ENCODE measurements around the gene PFDN1. TPM values are rescaled to one million over a fixed set of nuclear protein-coding genes. Genes with fewer than 3 reads are reported as not detected.

The PFDN1 gene
- total RNA-seq, 1 experiment from 2014 or later, result 94.1 TPM

GRCh38 chr5:140267559-140268018, 35.3 kb downstream of the PFDN1 start:
- Histone ChIP-seq H3K9me3 (ENCODE audit: low read depth, low read length, poor library complexity, severe bottlenecking) (no peaks in the 10 kb centered on the region), H3K27ac (ENCODE audit: low read depth, low read length, poor library complexity, severe bottlenecking) (no peak overlapping the region), H3K4me1 (ENCODE audit: insufficient read depth, low read length, poor library complexity, severe bottlenecking) (peaks cover 8% of the 10 kb centered on the region), H3K4me3 (ENCODE audit: low read depth, low read length, poor library complexity, severe bottlenecking) (no peak overlapping the region), H3K27me3 (replicated peaks; ENCODE audit: insufficient read depth, low read depth, low read length, poor library complexity) (no peaks in the 10 kb centered on the region), H3K36me3 (ENCODE audit: insufficient read depth, low read length, poor library complexity, severe bottlenecking) (no peaks in the 10 kb centered on the region)
- intact Hi-C loops (cut with micrococcal nuclease; ENCODE audit: unreplicated experiment), result no loop called here
- no peak for DNase-seq (ENCODE audit: low spot score)
- BruUV-seq (replicated peaks), result no TSS peak
- ChIA-PET CTCF (no interaction called here), POLR2A (ENCODE audit: low non-redundant PET) (no interaction called here)
- TF ChIP-seq EZH2 (IDR thresholded peaks at IDR 0.05; ENCODE audit: borderline replicate concordance, low read depth, low read length, poor library complexity, severe bottlenecking) (no peak), CTCF (conservative IDR thresholded peaks at IDR 0.05; ENCODE audit: low read depth, low read length) (no peak)

DNA sequence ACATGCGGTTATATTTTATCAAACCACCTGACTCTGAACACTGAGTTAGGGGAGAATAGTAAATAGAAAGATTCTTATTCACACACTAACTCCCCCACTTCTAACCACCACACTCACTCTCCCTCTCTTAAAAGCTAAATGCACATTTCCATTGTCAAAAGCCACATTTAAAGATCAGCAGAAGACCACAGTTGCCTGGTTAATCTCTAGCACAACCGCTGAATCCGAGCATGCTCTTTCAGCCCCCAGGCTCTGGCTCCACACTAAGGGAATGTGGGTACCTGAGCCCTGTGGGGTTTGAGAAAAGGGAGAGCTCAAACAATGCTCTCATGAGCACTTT, 35.7 kb downstream of the PFDN1 start:
- Histone ChIP-seq H3K9me3 (ENCODE audit: low read depth, low read length, poor library complexity, severe bottlenecking) (no peaks in the 10 kb centered on the region), H3K36me3 (ENCODE audit: insufficient read depth, low read length, poor library complexity, severe bottlenecking) (no peaks in the 10 kb centered on the region), H3K4me1 (ENCODE audit: insufficient read depth, low read length, poor library complexity, severe bottlenecking) (peaks cover 8% of the 10 kb centered on the region), H3K27ac (ENCODE audit: low read depth, low read length, poor library complexity, severe bottlenecking) (no peak overlapping the region), H3K4me3 (ENCODE audit: low read depth, low read length, poor library complexity, severe bottlenecking) (no peak overlapping the region), H3K27me3 (replicated peaks; ENCODE audit: insufficient read depth, low read depth, low read length, poor library complexity) (no peaks in the 10 kb centered on the region)
- TF ChIP-seq CTCF (conservative IDR thresholded peaks at IDR 0.05; ENCODE audit: low read depth, low read length) (no peak), EZH2 (IDR thresholded peaks at IDR 0.05; ENCODE audit: borderline replicate concordance, low read depth, low read length, poor library complexity, severe bottlenecking) (no peak)
- ChIA-PET CTCF (no interaction called here), POLR2A (ENCODE audit: low non-redundant PET) (no interaction called here)
- intact Hi-C loops (cut with micrococcal nuclease; ENCODE audit: unreplicated experiment), result no loop called here
- no TSS peak for BruUV-seq (replicated peaks)
- DNase-seq (ENCODE audit: low spot score), result no peak

DNA sequence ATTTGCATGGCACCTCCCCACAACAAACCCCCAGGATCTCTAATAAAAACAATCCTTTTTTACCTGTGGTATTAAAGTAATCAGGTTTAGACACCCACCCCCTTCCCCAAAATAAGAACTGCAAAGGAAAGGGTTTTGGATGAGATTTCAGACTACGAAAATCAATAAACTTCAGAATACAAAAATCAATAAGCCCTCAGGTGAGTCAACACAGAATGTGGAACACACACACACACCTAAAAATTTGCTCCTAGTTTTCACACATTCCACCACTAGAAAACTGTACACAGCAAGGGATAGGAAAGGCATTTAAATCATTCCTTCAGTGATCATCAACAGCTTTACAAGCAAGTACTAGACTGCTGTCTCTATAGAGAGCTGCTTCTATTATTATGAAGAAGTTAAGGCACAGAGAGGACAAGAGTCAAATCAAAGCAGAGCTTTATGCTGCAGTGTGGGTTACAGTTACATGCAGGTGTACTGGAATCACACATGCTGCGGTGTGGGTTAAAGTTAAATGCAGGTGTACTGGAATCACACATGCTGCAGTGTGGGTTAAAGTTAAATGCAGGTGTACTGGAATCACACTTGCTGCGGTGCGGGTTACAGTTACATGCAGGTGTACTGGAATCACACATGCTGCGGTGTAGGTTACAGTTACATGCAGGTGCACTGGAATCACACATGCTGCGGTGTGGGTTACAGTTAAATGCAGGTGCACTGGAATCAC, 36.3 kb downstream of the PFDN1 start:
- Histone ChIP-seq H3K36me3 (ENCODE audit: insufficient read depth, low read length, poor library complexity, severe bottlenecking) (no peaks in the 10 kb centered on the region), H3K4me1 (ENCODE audit: insufficient read depth, low read length, poor library complexity, severe bottlenecking) (peaks cover 13% of the 10 kb centered on the region), H3K9me3 (ENCODE audit: low read depth, low read length, poor library complexity, severe bottlenecking) (no peaks in the 10 kb centered on the region), H3K4me3 (ENCODE audit: low read depth, low read length, poor library complexity, severe bottlenecking) (no peak overlapping the region), H3K27ac (ENCODE audit: low read depth, low read length, poor library complexity, severe bottlenecking) (no peak overlapping the region), H3K27me3 (replicated peaks; ENCODE audit: insufficient read depth, low read depth, low read length, poor library complexity) (no peaks in the 10 kb centered on the region)
- no peak for TF ChIP-seq CTCF (conservative IDR thresholded peaks at IDR 0.05; ENCODE audit: low read depth, low read length)
- TF ChIP-seq EZH2 (IDR thresholded peaks at IDR 0.05; ENCODE audit: borderline replicate concordance, low read depth, low read length, poor library complexity, severe bottlenecking), result no peak
- intact Hi-C loops (cut with micrococcal nuclease; ENCODE audit: unreplicated experiment), result no loop called here
- DNase-seq (ENCODE audit: low spot score), result no peak
- CTCF ChIA-PET, result no interaction called here
- POLR2A ChIA-PET (ENCODE audit: low non-redundant PET), result no interaction called here
- BruUV-seq (replicated peaks), result no TSS peak

All from A673 (cell line).